Fibroblast of skin of scalp (primary cell): ENCODE measurements around the gene AMN1. TPM values are rescaled to one million over a fixed set of nuclear protein-coding genes. Genes with fewer than 3 reads are reported as not detected.
"Not testable (repeated sequence)": the region's sequence is repeated elsewhere in the genome, so short reads cannot be mapped to it uniquely, and the experiment has no call there.

Experiments
- DNase-seq: peaks from one replicate; pipeline ENCODE4 v3.0.0-alpha.2; 2013
- polyA plus RNA-seq, 2 experiments: library from polyadenylated mRNA; unstranded; fragments of 120-200 nt; gene quantifications; one replicate each; pipeline ENCODE4 v1.2.1, GENCODE V29; 2013; ENCODE audit not compliant: insufficient read length in 2 of 2

The AMN1 gene
- 5.9 TPM for polyA plus RNA-seq (2013, experiment 1 of 2; ENCODE audit: insufficient read length)
- 6.0 TPM for polyA plus RNA-seq (2013, experiment 2 of 2; ENCODE audit: insufficient read length)

DNA sequence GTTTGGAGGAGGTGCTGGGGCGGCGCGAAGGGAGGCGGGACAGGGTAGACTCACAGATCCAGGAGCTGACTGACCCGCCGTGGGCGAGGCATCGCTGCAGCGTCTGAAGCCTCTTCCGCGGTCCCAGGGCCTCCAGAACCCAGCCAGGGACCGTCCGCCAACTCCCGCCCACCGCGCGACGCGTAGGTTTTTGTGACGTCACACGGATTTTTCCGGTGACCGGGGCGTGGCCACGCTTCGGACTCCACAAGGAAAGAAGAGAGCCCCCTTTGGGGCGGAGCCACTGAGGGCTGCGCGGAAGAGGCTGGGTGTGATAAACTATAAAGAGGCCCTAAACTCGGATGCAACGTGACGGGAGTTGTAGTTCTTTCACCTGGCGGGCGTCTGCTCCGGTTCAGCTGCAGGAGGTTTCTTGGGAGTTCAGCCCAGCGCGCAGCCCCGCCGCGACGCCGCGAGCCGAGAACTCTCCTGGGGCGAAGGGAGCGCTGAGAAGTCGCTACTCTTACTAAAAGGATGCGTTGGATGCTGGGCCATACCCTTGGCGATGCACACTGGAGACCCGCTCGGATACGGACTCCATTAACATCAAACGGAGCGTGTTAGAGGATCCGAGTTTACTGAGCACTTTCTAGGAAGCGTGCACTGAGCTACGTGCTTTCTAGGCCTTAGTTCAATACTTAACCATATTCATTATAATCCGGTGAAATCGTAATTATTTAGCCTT, at the start of gene AMN1:
AMN1 (minus strand) TSS at position 105 of the 724 bp plus-strand sequence; CDS start at position 92, 13 bp downstream.
- peak; percentile 99 for DNase-seq

DNA sequence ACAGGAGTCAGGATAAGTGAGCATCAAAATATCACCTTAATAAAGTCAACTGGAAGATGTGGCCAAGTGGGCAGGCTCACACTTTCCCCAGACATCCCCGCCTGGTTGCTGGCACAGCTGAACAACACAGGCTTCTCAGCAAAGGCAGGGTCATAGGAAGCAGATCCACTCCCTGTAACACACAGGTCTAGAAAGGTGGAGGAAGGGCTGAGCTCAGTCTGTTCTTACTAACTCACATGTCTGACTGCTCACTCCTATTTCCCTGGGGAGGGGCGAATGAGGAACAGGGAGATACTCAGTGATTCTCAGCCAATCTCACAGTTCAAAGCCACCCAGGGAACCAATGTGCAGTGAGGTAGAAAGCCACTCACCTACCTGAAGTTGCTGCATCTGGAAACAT, 45.0 kb upstream of the AMN1 start:
- no peak for DNase-seq

DNA sequence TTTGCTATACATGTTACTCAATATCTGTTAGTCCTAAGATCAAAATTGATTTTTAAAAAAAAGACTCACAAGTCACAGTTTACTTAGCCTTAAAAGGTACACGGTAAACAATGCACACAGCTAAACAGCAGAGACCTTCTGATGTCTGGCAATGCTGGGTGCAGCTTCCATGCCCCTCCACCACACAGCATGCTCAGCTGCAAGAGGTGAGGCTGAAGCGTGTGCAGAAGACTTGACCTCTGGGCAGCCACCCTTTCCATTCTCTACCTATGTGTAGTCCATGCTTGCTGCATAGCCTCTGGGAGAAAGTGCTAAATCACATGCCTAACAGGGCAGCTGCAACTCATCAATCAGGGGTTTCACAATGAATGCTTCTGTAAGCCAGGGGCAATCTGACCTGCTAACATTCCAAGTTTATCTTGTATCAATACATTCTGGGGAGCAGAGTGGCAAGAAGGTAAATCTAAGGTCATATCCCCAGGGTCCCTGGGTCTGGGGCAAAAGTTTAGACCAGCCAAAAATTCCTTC, 44.5 kb upstream of the AMN1 start:
- DNase-seq, result no peak

DNA sequence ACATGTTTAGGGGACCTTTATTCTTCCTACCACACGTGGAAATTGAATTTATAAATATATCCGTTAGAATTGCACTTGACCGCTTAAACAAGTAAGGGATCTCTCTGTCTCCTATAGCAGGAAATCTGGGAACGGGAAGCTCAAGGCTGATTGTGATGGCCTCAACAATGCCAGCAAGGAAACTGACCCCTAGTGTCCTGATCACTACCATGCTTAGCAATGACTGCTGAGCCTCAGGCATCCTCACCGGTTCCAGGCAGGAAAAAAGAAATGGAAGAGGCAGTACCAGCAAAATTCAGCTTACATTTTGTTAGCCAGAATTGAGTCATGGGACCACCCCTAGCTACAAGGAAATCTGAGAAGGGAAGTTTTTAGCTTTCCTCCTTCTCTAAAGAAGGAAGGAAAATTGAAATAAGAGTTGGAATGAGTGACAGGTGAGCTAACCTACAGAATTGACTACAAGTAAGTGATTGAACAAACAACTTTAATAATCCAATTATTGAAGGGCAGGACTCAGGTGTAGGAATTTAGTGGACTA, 43.9 kb upstream of the AMN1 start:
- DNase-seq, result no peak

DNA sequence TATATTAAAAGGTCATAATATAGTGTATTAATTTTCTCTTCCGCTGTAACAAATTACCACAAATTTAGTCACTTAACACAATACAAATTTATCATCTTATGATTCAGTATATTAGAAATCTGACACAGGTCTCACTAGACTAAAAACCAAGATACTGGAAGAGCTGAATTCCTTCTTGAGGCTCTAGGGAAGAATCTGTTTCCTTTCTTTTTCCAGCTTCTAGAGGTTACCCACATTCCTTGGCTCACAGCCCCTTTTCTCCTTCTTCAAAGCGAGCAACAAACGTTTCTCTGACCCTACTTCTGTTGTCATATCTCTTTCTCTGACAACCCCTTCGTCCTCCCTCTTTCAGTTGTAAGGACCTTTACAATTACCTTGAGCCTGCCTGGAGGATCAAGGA, 43.4 kb upstream of the AMN1 start:
- no peak for DNase-seq

DNA sequence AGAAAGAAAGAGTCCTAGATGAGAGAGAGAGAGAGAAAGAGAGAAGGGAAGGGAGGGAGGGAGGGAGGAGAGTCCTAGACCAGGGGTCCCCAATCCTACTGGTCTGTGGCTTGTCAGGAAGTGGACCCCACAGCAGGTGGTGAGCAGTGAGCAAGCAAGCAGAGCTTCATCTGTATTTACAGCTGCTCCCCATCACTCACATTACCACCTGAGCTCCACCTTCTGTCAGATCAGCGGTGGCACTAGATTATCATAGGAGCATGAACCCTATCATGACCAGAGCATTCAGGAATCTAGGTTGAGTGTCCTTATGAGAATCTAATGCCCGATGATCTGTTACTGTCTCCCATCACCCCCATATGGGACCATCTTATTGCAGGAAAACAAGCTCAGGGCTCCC, 39.2 kb upstream of the AMN1 start:
- no peak for DNase-seq

DNA sequence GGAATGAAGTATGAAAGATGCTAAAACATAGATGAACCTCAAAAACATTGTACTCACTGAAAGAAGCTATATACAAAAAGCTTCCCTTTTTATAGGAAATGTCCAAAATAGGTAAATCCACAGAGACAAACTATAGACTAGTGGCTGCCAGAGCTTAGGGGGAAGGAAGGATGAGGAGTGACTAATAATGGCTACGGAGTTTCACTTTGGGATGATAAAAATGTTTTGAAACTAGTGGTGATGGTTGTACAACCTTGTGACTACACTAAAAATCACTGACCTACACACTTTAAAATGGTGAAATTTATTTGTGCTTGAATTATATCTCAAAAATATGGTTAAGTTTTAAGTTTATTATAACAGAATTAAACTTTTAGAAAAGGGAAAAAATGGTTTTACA, 37.1 kb upstream of the AMN1 start:
- DNase-seq, result no peak

DNA sequence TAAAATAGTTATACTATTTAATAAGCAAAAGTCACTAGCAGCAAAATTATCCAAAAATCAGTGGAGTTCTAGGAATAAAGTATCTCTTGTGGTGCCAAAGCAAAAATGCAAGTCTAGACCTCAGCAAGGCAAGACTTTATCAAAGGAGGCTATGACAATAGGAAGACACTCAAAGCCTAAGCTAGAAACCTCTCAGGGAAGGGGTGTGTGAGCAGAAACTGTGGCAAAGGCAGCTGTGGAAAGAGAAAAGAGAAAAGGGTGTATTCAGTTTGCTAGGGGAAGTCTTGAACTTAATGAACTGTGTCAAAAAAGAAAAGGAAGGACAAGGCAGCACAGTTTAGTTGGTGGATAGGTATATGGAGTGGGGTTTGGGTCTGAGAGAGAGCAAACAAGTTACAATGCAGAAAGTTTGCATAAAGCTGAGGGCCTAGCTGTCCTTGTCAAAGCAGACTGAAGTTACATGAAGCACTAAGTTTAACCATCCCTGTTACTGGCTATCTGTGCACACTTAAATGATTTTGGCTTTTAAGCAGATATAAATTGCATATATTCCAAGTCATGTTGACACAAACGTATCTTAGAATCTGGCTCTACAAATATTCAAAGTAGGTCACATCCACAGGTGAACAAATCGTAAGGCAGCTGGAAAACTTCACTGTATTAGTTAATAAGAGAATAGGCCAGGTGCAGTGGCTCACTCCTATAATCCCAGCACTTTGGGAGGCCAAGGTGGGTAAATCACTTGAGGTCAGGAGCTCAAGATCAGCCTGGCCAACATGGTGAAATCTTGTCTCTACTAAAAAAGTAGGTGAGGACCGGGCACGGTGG, 31.0 kb upstream of the AMN1 start:
- DNase-seq, result no peak

DNA sequence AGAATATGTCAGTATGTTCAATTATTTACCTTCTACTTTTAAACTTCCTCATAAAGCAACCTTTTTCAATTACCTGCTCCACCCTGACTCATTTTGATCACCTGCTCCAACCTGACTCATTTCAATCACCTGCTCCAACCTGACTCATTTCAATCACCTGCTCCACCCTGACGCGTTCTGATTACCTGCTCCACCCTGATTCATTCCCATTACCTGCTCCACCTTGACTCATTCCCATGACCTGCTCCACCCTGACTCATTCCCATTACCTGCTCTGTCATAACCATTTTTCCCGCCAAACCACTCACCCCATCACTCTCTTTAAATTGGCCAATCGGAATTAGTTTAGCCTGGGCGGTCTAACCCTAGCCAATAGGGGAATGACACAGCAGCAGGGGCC, 29.5 kb upstream of the AMN1 start:
- not testable (repeated sequence) for DNase-seq

DNA sequence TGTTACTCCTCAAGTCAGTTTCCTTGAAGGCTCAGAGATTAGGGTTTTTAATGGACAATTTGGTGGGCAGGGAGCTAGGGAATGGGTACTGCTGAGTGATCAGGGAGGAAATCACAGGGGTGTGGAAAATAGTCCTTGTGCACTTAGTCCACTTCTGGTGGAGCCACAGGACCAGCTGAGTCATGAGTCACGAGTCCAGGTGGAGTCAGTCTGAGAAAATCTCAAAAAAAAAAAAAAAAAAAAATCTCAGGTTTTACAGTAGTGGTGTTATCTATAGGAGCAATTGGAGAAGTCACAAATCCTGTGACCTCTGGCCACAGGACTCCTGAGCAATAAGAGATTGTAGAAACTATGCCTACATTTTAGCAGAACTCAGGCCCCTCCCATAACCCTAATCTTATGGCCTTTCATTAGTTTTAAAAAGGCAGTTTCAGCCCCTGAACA, 28.2 kb upstream of the AMN1 start:
- no peak for DNase-seq

DNA sequence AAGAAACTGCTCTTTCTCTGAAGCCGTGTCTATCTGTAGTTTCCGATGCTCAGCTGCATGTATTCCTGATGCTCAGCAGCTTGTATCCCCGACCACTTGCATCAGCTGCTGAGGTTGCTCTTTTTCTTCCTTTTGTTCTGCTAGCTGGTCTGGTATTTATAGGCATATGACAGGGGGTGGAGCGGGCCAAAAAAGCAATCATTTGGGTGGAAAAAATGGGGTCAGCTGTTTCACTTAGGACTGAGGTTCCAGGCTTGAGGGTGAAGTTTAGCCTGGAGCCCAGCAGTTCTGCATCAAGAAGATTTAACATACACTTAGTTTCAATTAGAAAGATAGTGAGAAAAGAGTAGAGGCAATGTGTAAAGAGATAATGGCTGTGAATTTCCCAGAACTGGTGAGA, 23.6 kb upstream of the AMN1 start:
- DNase-seq, result no peak

DNA sequence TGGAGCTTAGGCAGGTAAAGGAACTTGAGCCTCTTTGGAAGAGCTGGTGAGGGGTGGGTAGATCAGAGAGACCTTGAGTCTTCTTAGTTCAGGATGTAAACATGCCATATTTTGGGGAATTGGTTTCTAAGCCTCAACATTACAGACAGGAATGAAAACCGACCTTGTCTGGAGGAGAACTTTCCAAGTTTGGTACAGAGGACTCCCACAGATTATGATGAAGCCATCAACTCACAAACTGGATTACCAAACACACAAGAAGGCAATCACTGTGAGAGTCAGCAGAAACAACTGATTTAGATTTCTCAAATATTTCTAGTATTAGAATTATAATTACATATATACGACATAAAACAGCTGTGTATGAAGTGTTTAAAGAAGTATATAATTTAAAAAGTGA, 22.3 kb upstream of the AMN1 start:
- DNase-seq, result no peak

DNA sequence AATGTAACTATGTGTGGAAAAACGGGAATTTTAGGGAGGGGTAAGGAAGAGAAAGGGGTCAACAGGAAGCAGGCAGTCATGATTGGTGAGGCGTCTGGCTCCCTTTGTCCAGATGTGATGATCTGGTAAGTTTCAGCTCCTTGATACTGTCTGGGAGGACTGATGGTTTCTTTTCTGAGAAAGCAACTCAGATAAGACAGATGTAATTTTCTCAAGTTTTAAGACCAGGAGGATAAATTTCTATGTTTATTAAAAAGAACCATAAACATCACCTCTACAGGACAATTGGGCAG, 21.9 kb upstream of the AMN1 start:
- no peak for DNase-seq

DNA sequence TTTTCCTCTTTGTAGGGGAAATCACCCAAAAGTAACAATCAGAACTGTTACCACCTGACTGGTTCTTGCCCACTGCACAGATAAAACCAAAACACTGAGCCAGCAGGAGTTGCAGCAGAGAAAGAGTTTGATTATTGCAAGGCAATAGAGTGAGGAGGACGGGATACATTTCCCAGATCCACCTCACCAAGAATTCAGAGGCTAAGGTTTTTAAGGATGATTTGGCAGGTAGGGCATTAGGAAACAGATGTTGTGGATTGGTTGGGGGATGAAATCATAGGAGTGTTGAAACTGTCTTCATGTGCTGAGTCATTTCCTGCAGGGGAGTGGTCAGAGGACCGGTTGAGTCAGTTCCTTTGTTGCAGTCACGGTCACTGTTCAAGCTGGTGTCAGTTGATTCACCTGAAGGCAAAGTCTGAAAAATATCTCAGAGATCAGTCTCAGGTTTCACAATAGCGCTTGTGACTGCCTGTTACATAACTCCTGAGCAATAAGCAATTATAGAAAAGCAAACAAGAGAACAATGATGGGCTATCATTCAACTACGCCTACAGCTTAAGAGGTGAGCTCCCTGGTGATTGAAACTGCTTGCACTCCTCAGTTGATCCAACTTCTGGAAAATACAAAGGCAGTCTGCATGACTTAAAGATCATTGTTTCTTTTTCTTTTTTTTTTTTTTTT, 20.3 kb upstream of the AMN1 start:
- DNase-seq, result peak; percentile 79

DNA sequence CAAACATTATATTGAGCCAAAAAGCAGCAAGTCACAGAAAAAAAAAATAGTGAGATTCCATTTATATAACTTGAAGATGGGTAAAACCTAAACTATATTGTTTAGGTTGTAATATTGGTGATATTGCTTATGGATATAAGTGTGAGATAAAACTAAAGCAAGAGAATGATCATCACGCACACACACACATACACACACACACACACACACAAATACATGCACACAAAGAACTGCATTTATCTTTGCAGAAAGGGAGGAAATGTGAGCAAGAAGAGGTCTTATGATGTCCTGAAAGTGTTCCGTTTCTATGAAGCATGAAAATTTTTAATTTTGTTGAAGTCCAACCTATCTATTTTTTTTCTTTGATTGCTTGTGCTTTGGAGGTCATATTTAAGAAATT, 16.4 kb upstream of the AMN1 start:
- no peak for DNase-seq

DNA sequence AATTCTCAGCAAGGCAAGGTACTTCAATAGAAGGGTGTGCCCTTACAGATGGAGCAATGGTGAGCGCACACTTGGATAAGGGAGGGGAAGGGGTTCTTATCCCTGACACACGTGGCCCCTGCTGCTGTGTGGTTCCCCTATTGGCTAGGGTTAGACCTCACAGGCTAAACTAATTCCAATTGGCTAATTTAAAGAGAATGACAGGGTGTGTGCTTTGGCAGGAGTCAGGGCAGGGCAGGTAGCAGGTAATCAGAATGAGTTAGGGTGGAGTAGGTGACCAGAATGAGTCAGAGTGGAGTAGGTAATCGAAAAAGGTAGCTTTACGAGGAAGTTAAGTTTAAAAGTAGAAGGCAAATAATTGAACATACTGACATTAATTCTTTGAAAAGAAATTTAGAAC, 15.5 kb upstream of the AMN1 start:
- DNase-seq, result not testable (repeated sequence)

DNA sequence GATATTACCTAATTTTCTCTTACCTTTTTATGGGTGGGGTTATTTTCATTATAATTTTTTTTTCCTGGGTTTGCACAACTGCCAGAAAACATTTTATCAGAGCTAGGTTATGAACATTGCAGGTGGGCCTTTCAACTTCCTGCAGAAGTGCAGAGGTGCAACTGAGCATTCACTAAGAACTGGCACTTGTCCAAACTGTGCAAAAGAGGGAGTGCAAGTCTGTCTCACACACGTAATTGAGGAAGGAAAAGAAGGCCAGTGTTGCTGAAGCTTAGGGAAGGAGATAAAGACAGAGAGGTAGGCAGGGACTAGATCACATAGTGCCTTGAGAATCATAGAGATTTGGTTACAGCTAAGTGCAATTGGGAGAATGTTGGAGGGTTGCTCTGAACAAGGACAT, 14.1 kb upstream of the AMN1 start:
- no peak for DNase-seq

DNA sequence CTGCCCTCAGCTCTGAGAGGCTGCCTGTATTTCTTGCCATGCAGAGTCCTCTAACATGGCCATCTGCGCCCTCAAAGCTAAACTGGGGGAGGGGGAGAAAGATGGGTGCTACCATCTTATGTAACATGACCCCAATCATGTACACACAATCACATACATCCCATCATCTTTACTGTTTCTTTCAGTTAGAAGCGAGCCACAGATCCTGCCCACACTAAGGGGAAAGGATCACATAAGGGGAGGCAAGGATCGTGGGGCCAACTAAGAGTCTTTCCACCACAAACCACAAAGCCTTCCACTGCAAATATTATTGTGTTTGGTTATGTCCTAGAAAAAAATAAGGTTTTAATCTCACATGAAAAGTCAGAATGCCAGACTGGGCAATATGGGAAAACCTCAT, 11.8 kb upstream of the AMN1 start:
- no peak for DNase-seq

DNA sequence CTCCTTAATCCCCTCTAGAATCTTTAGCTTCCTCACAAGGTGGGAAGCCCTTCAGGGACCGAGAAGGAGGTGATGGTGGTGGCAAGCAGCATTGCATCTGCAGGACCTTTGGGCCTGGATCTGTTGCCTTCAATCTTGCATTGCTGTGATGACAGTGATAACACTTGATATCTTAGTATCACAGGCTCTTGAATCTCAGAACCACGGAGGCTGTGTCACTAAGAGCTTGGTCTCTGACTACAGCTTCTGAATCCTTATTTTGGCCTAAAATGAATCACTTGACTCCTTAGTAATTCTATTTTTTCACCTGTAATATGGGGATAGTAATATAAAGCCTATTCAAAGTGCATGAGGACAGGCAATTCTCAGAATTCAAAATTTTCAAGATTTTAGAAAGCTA, 8.9 kb upstream of the AMN1 start:
- DNase-seq, result no peak

DNA sequence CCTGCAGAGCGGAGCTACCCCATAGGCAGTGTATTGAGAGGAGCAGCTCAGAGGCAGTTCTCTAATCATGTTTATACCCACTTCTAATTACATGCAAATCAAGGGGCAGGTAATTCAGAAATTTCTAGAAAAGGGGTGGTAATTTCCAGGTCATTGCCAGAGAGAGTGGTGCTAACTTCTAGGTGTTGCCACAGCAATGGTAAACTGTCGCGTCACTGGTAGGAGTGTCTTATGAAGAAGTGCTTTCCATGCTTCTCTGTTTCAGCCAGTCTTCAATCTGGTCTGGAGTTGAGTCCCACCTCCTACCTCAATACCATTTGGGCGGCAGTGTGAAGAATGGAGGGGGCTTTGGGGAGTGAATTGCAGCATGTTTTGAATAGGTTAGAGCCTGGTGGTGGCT, 8.5 kb upstream of the AMN1 start:
- no peak for DNase-seq

DNA sequence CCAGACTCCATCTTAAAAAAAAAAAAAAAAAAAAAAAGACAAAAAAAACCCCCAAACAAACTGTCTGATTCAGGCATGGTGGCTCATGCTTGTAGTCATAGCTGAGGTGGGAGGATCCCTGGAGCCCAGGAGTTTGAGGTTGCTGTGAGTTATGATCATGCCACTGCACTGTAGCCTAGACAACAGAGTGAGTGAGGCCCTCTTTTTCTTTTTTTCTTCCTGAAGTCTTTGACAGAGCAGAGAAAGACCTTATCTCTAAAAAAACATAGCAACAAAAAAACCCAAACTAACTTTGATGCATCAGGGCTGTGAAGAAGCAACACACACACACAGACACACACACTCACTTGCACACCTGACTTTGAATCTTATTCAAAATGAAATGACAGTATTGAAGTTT, 7.7 kb upstream of the AMN1 start:
- peak; percentile 66 for DNase-seq

DNA sequence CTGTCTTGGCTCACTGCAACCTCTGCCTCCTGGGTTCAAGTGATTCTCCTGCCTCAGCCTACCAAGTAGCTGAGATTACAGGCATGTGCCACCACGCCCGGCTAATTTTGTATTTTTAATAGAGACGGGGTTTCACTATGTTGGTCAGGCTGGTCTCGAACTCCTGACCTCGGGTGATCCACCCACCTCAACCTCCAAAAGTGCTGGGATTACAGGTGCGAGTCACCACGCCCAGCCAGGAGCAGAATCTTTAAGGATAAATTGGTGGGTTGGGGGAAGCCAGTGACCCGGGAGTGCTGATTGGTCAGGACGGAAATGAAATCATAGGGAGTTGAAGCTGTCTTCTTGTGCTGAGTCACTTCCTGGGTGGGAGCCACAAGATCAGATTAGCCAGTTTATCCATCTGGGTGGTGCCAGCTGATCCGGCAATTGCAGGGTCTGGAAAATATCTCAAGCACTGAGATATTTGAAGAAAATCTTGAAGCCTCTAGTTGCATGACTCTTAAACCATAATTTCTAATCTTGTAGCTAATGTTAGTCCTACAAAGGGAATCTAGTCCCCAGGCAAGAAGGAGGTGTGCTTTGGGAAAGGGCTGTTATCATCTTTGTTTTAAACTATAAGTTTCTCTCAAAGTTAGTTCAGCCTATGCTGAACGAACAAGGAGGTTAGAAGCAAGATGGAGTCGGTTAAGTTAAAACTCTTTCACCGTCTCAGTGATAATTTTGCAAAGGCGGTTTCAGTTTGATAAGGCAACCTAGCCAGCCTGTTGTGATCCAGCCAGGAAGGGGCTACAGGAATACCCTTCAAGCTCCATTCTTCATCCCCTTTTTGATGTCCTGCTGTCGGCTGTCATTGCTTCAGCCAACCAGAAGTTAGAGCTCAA, 5.0 kb upstream of the AMN1 start:
- DNase-seq, result peak; percentile 31
